GM12878 (cell line): Measurements from ENCODE around the gene PPID. TPM values are rescaled to one million over a fixed set of nuclear protein-coding genes. Genes with fewer than 3 reads are reported as not detected.

ENCODE experiments used
- DPF2 ChIP-seq: fragments of 450-650 bp; IDR thresholded peaks from 2 replicates; pipeline ENCODE4 v1.6.1; 2017; ENCODE audit warnings: mild to moderate bottlenecking
- ESRRA ChIP-seq: IDR thresholded peaks from 2 replicates; pipeline ENCODE4 v1.6.1; 2012; ENCODE audit warnings: mild to moderate bottlenecking, low read length, improper control_type of control experiment
- GATAD2B ChIP-seq: fragments of 450-650 bp; conservative IDR thresholded peaks from 2 replicates; pipeline ENCODE4 v1.6.1; 2017; ENCODE audit warnings: low read depth, mild to moderate bottlenecking, moderate library complexity
- HCFC1 ChIP-seq: fragments of 150-350 bp; IDR thresholded peaks from 2 replicates; pipeline ENCODE4 v1.6.1; 2014; ENCODE audit warnings: low read length
- IRF4 ChIP-seq: IDR thresholded peaks from 2 replicates; pipeline ENCODE4 v1.6.1; 2011; ENCODE audit warnings: low read depth, low read length
- LARP7 ChIP-seq: fragments of 450-650 bp; IDR thresholded peaks from 2 replicates; pipeline ENCODE4 v1.6.1; 2017; ENCODE audit warnings: mild to moderate bottlenecking
- NR2C1 ChIP-seq: fragments of 450-650 bp; IDR thresholded peaks from 2 replicates; pipeline ENCODE4 v1.6.1; 2017; ENCODE audit warnings: antibody characterized with exemption, mild to moderate bottlenecking, moderate library complexity
- PKNOX1 ChIP-seq: fragments of 450-650 bp; IDR thresholded peaks from 2 replicates; pipeline ENCODE4 v1.6.1; 2016; ENCODE audit warnings: mild to moderate bottlenecking
- POLR2A ChIP-seq: IDR thresholded peaks from 2 replicates; pipeline ENCODE4 v1.6.1; 2011; ENCODE audit warnings: low read depth, mild to moderate bottlenecking, low read length
- POLR2AphosphoS5 ChIP-seq: IDR thresholded peaks from 2 replicates; pipeline ENCODE4 v1.6.1; 2011; ENCODE audit warnings: mild to moderate bottlenecking, low read length, inconsistent platforms
- RB1 ChIP-seq: fragments of 450-650 bp; formaldehyde crosslinking; IDR thresholded peaks from 2 replicates; pipeline ENCODE4 v1.6.1; 2017; ENCODE audit warnings: mild to moderate bottlenecking, borderline replicate concordance
- RELA ChIP-seq: fragments of 450-650 bp; IDR thresholded peaks from 2 replicates; pipeline ENCODE4 v1.8.0; 2014; ENCODE audit warnings: borderline replicate concordance; ENCODE audit not compliant: partially characterized antibody
- SMAD1 ChIP-seq: fragments of 450-650 bp; IDR thresholded peaks from 2 replicates; pipeline ENCODE4 v1.6.1; 2018; ENCODE audit warnings: mild to moderate bottlenecking, low read depth; ENCODE audit not compliant: partially characterized antibody
- STAT1 ChIP-seq: fragments of 450-650 bp; conservative IDR thresholded peaks from 2 replicates; pipeline ENCODE4 v1.6.1; 2014; ENCODE audit warnings: antibody characterized with exemption, mild to moderate bottlenecking
- TBL1XR1 ChIP-seq: IDR thresholded peaks from 2 replicates; pipeline ENCODE4 v1.6.1; 2012; ENCODE audit warnings: low read depth, low read length, improper control_type of control experiment
- ZNF217 ChIP-seq: fragments of 450-650 bp; IDR thresholded peaks from 2 replicates; pipeline ENCODE4 v1.6.1; 2017; ENCODE audit warnings: antibody characterized with exemption, mild to moderate bottlenecking
- polyA plus RNA-seq, 11 experiments: library from polyadenylated mRNA; depleted of rRNA in 4 of 11; unstranded in 6 of 11; stranded (reverse) in 5 of 11; fragments of >200 nt; fragmentation: Nextera tagmentation in 4 of 11; fragmentation: Illumina TruSeq in 1 of 11; extraction: Ambion mirVana in 4 of 11; extraction: Trizol in 1 of 11; gene quantifications; 1 replicate in 1 of 11; 2 replicates in 10 of 11; pipeline versions ENCODE4 v1.2.1 to v1.2.3, GENCODE V29; 2011 to 2016; ENCODE audit warnings: inconsistent platforms in 2 of 11, missing spikeins in 2 of 11, low read depth in 1 of 11
- total RNA-seq, 4 experiments: library from RNA; depleted of rRNA in 3 of 4; stranded (reverse); fragments of >200 nt in 3 of 4; fragmentation: Illumina TruSeq in 1 of 4; extraction: Trizol in 1 of 4; gene quantifications; 2 replicates each; pipeline versions ENCODE4 v1.2.1 to v1.2.3, GENCODE V29; 2013 to 2021
- TF ChIP-seq, protein P1 (sequence below): fragments of 450-650 bp; IDR thresholded peaks from 2 replicates; pipeline ENCODE4 v1.6.1; 2017; ENCODE audit warnings: mild to moderate bottlenecking, moderate library complexity

PPID gene
- total and polyA plus RNA-seq, 10 of the 15 experiments (the other 5 are each of a cell fraction or from before 2014, with no cell fraction given): 21.9 to 64.3 (median 39.5) TPM

DNA sequence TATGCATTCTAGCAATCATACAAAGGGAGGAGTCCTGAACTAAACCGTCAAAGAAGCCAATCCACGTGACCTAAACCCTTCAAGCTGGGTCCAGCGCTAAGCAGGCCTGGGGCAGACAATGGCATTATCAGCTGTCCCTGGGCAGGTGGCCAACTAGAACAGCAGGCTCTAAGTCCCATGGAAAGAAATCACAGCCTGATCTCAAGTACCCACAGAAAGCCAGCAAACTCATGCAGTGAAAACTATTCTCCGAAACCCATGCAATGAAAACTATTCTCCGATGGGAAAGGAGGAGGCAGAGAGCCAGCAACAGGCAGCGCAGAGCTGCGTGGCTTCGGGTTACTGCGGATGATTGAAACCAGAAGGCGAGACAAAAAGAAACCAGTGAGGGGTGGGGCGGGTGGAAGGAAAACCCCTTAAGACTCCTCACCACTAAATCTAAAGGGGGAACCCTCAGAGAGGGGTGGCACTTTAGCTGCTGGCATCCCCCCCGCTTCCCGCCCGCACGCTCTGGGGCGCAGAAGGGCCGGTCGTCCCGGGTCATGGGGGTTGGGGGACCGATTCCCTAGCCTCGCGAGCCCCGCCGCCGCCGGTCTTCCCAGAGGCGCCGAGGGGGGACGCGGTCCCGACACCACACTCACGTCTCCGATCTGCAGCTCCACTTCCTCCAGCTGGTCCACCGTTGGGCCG, 52.1 kb downstream of the PPID start (continued):
- TF ChIP-seq ESRRA (no peak), LARP7 (peak; percentile 69; the same call in 1 of the 2 replicates), DPF2 (peak; percentile 87), STAT1 (no peak), TBL1XR1 (0 out of 2 replicates have a peak, but pooled peaks have one; percentile 39), GATAD2B (peak; percentile 73), SMAD1 (no peak), NR2C1 (no peak), ZNF217 (peak; percentile 51; the same call in 1 of the 2 replicates), RELA (peak; percentile 14), PKNOX1 (0 out of 2 replicates have a peak, but pooled peaks have one; percentile 17), POLR2AphosphoS5 (0 out of 2 replicates have a peak, but pooled peaks have one; percentile 39), IRF4 (0 out of 2 replicates have a peak, but pooled peaks have one; percentile 20), RB1 (no peak), HCFC1 (no peak), POLR2A (peak; percentile 24; the same call in 1 of the 2 replicates)
- TF ChIP-seq, protein P1, sequence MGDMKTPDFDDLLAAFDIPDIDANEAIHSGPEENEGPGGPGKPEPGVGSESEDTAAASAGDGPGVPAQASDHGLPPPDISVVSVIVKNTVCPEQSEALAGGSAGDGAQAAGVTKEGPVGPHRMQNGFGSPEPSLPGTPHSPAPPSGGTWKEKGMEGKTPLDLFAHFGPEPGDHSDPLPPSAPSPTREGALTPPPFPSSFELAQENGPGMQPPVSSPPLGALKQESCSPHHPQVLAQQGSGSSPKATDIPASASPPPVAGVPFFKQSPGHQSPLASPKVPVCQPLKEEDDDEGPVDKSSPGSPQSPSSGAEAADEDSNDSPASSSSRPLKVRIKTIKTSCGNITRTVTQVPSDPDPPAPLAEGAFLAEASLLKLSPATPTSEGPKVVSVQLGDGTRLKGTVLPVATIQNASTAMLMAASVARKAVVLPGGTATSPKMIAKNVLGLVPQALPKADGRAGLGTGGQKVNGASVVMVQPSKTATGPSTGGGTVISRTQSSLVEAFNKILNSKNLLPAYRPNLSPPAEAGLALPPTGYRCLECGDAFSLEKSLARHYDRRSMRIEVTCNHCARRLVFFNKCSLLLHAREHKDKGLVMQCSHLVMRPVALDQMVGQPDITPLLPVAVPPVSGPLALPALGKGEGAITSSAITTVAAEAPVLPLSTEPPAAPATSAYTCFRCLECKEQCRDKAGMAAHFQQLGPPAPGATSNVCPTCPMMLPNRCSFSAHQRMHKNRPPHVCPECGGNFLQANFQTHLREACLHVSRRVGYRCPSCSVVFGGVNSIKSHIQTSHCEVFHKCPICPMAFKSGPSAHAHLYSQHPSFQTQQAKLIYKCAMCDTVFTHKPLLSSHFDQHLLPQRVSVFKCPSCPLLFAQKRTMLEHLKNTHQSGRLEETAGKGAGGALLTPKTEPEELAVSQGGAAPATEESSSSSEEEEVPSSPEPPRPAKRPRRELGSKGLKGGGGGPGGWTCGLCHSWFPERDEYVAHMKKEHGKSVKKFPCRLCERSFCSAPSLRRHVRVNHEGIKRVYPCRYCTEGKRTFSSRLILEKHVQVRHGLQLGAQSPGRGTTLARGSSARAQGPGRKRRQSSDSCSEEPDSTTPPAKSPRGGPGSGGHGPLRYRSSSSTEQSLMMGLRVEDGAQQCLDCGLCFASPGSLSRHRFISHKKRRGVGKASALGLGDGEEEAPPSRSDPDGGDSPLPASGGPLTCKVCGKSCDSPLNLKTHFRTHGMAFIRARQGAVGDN: 0 out of 2 replicates have a peak, but pooled peaks have one; percentile 16
